ENCODE data around the gene DCAF5. TPM values are rescaled to one million over a fixed set of nuclear protein-coding genes. Genes with fewer than 3 reads are reported as not detected.

Gene DCAF5
- total and polyA plus RNA-seq, 2 of the 8 experiments (the other 6 are each of a cell fraction or from before 2014, with no cell fraction given), result 24.3 to 31.0 TPM

GRCh38 chr14:69153873-69154270 is 953 bp upstream of the DCAF5 start:
- Histone ChIP-seq H4K8ac (ENCODE audit: extremely low read depth, insufficient read depth, low read length) (no peak overlapping the region), H2AFZ (ENCODE audit: low read length) (peak overlapping the region; percentile 77), H4K5ac (ENCODE audit: insufficient read length, low read depth, low read length) (no peak overlapping the region), H2BK12ac (ENCODE audit: low read depth, low read length) (no peak overlapping the region), H3K4ac (replicated peaks; ENCODE audit: insufficient read length, low read depth, low read length) (no peak overlapping the region), H3K27ac (ENCODE audit: low read depth, low read length) (no peak overlapping the region), H3K56ac (replicated peaks; ENCODE audit: insufficient read length, low read depth, low read length) (no peak overlapping the region), H3K79me2 (ENCODE audit: control insufficient read depth in 1 of 2, insufficient read depth in 2 of 2, low read length in 2 of 2) (peaks cover 0 to 21% of the 10 kb centered on the region in 2 experiments; a peak in 3 of 4 replicates), H2BK120ac (replicated peaks; ENCODE audit: low read depth, low read length) (no peak overlapping the region), H4K20me1 (replicated peaks in 1 of 2; ENCODE audit: control insufficient read depth in 1 of 2, insufficient read depth in 2 of 2, low read length in 2 of 2) (peaks cover 2% of the 10 kb centered on the region in 2 experiments), H3K79me1 (ENCODE audit: low read depth, low read length) (peaks cover 2% of the 10 kb centered on the region; the same call in 1 of the 2 replicates), H2AK5ac (ENCODE audit: low read depth, low read length) (no peak overlapping the region), H2BK5ac (ENCODE audit: low read depth, low read length) (no peak overlapping the region), H2BK15ac (ENCODE audit: low read length) (no peak overlapping the region), H3K4me3 (ENCODE audit: extremely low read depth in 1 of 4, insufficient read depth in 2 of 4, low read depth in 3 of 4, low read length in 4 of 4) (peak overlapping the region; percentile 62 to 89 (median 78)), H3K36me3 (ENCODE audit: control insufficient read depth in 2 of 4, insufficient read depth in 4 of 4, low read length in 3 of 4) (no peaks in the 10 kb centered on the region), H3K23me2 (ENCODE audit: low read depth, low read length) (peaks cover 9% of the 10 kb centered on the region), H3K9me3 (ENCODE audit: insufficient read depth in 2 of 2, low read depth in 1 of 2, low read length in 1 of 2) (no peaks in the 10 kb centered on the region), H3K9ac (replicated peaks in 1 of 4; ENCODE audit: extremely low read depth in 1 of 4, low read depth in 3 of 4, low read length in 3 of 4) (peak overlapping the region in 1 of 4 experiments; percentile 60; a peak in 1 of 7 replicates), H4K91ac (replicated peaks; ENCODE audit: insufficient read length, low read length) (no peak overlapping the region), H3K18ac (ENCODE audit: extremely low read depth, low read length) (no peak overlapping the region), H3K14ac (ENCODE audit: insufficient read length) (no peak overlapping the region), H3K4me1 (replicated peaks in 1 of 4; ENCODE audit: control insufficient read depth in 3 of 4, insufficient read depth in 4 of 4, low read length in 3 of 4) (peaks cover 0 to 6% (median 5%) of the 10 kb centered on the region in 4 experiments), H3K4me2 (ENCODE audit: insufficient read depth in 1 of 2, low read depth in 2 of 2, low read length in 2 of 2) (peak overlapping the region; percentile 76 to 94), H3K23ac (ENCODE audit: insufficient read length) (no peak overlapping the region), H3K27me3 (replicated peaks in 1 of 4; ENCODE audit: control insufficient read depth in 3 of 4, extremely low read depth in 1 of 4, insufficient read depth in 3 of 4, low read length in 3 of 4) (peaks cover 0 to 12% (median 5%) of the 10 kb centered on the region in 4 experiments; a peak in 5 of 7 replicates), H2BK20ac (ENCODE audit: low read length) (no peak overlapping the region)
- DNase-seq (ENCODE audit: low read depth in 1 of 2, low spot score in 2 of 2) (no peak), FAIRE-seq (no peak)
- ChIA-PET CTCF (ENCODE audit: partially characterized antibody) (no interaction called here), POLR2A (ENCODE audit: partially characterized antibody) (interaction anchor here (0.9 to 1.8 kb wide), 3 partner anchors 24 to 114 kb away, joined by 3 to 5 read pairs (median 3); no protein-coding TSS in a partner anchor)
- no peak for TF ChIP-seq SAP30 (IDR thresholded peaks at IDR 0.05; ENCODE audit: insufficient read depth, insufficient replicate concordance, low read length)
- 0 out of 2 replicates have a peak, but pooled peaks have one; percentile 27 for TF ChIP-seq SUZ12 (IDR thresholded peaks at IDR 0.05; ENCODE audit: low read length)
- peak; percentile 11; the same call in 1 of the 2 replicates for TF ChIP-seq MAX (IDR thresholded peaks at IDR 0.05)
- TF ChIP-seq EGR1 (IDR thresholded peaks at IDR 0.05; ENCODE audit: borderline replicate concordance, low read depth, low read length), result no peak
- peak; percentile 33; the same call in 1 of the 2 replicates for TF ChIP-seq E2F6 (IDR thresholded peaks at IDR 0.05)
- no peak for TF ChIP-seq RNF2 (IDR thresholded peaks at IDR 0.05; ENCODE audit: borderline replicate concordance, low read depth, low read length, missing control alignments, poor library complexity, severe bottlenecking)
- no peak for TF ChIP-seq ZNF274 (IDR thresholded peaks at IDR 0.05; ENCODE audit: borderline replicate concordance, extremely low read depth, low read length)
- TF ChIP-seq FOSL1 (IDR thresholded peaks at IDR 0.05; ENCODE audit: insufficient read depth, low read depth, low read length), result no peak
- 9% methylated on average over 13 of the region's 13 CpGs; no CpG with 5 or more reads in 1 of the 2 experiments for WGBS, 2 experiments (ENCODE audit: extremely low coverage in 1 of 2, insufficient coverage in 1 of 2, insufficient read length in 1 of 2, insufficient replicate concordance in 2 of 2, low coverage in 1 of 2, low lambda C conversion rate in 2 of 2, missing lambda C conversion rate in 1 of 2)
